GM18519 (cell line): ENCODE results near the gene XPC.
A peak's percentile ranks its signal among the peaks of the same experiment; 100 is the strongest.

Experiments
- ATAC-seq: cut with Tn5 transposase; IDR thresholded peaks from one replicate; pipeline ENCODE4 v1.9.1; 2021; ENCODE audit warnings: mild to moderate bottlenecking, moderate library complexity; ENCODE audit not compliant: unreplicated experiment, low FRiP score

The XPC gene

DNA sequence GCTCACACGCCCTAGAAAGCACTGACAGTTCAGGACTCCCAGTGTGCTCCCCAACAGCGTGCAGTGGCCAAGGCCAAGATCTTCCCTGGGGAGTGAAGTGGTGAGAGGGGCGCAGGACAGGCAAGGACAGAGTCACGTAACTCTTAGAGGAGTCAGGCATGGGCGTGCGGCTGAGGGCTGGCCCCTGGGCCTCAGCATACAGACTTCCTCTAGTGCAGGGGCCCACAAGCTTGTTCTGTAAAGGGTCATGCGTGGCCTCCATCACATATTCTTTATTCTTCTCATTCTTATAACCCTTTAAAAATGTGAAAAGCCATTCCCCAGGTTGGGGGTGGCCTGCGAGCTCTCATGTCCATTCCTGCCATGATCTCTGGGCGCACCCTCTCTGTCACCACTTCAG is 28.3 kb downstream of the XPC start:
- ATAC-seq, result no peak

DNA sequence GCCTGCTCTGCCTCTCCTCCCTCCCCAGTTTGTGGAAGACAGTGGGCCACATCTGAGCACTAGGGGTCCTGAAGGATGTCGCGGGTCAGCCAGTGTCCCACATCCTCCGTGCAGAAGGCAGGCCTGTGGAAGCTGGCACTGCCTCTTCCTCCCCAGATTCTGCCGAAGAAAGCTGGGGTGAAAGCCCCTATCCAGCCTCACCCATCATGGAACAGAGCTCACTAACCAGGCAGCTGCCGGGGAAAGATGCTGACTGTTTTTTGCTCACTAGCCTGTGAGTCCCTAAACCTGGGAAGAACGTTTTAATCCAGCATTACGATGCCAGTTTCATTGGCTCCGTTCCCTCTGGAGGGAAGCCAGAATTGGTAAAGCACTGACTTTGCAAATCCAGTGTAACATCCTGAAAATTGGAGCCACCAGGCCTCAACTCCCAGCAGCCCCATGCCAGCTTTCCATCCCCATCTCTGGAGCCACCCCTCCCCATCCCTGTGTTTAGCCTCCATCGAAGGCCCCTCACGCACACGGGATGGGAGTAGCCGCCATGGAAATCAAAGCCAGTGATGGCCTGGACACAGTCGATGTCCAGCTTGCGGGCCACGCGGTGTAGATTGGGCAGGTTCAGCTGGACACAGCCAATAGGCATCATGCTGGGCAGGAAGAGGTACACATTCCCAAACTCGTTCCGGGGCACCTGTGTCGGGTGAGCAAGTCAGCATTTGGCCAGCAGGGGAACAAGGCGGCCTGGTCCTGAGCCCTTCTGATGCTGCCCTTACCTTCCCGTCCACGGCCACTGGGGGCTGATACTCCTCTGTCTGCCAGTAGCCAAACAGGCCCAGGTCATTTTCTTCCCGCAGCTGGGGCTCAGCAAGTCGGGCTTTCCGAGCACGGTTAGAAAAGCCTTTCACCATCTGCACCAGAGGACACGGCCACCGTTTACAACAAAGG is 30.1 kb downstream of the XPC start:
- no peak for ATAC-seq

DNA sequence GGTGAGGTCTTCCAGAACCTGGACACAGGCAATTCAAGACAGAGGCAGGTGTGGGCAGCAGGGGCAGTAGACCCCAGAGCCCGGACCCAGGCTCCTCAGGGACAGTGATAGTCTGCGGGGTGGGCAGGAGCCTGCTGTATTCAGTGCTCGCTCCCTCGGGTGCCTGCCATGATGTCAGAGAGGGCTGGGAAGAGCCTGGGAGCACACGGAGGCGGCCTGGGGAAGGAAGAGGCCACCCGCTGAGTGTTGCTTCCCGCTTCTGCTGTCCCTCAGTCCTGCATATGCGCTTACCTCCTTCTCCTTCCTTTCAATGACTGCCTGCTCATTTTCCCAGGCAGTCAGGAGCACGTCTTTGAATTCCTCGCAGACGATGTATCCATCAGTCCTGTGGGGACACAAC is 30.8 kb downstream of the XPC start:
- no peak for ATAC-seq

DNA sequence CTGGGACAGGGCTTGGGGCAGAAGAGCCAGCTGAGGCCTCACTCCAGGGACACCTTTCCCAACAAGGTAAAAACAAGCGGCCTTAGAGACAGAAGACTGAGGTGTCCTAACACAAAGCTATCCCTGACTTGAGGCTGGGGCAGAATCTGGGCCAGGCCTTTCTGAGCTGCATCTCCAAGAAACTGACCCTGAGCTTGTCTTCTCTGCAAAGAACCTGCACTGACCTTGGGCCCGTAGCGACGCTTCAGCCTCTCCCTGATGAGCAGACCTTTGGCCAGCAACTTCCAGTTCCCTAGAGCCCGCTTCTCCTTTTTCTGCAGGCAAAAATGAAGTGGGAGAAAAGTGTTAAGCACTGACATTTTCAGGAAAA is 31.4 kb downstream of the XPC start:
- ATAC-seq, result no peak

DNA sequence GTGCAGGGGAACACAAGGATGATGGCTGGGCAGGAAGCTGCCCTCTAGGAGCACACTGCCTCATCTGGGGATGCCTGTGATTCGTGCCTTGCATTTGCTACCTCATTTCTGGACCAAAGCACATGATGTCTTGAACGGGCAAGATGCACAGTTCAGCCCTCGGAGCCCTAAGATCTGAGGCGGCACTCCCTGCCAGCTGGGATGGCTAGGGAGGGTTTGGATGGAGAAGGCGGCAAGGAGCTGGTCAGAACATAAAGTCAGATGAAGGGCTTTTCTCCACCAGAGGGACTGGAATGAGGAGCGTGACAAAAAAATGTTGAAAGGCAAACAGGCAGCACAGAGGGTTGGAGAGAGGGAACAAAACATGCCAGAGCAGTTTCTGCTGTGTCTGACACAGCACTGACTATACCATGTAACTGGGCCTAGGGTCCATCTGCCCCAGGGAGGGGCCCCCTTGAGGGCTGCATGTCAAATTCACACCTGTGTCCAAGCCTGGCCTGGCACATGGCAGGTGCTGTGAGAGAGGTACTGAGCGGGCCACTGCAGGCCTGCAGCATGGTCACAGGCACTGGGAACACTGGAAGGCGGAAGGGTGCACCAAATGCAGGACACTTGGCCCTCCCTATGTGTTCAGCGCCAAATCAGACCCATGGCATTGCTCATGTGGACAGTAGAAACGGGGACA is 31.9 kb downstream of the XPC start:
- ATAC-seq, result no peak

DNA sequence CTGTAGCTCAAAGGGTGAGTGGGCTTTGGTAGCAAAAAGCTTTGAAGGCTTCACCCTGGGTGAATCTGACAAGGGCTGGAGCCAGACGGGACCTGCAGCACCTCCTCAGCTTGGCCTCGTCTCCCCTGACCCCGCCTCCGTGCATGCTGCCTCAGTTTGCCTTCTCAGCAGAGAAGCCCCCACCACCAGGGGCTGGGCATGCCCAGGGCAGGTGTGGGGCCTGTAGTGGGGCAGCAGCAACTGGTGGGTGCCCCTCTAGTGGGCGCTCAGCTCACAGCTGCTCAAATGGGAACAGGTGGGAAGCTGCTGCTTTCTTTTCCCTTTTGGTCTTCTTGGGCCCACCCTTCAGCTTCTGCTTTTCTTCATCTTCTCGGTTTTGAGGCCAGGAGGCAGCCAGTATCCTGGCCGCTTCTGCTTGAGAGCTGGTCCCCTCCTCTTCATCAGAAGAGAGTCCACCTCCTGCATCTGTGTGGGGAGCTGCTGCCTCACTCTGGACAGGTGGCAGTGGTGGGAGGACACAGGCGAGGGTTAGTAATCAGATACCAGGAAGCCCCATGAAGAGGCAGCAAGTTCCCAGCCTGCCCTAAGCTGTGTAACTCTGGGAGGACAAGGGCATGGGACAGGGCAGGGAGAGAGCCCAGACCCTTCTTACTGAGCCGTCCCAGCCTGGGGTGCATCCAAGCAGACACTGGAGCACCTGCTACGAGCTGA is 32.6 kb downstream of the XPC start:
- no peak for ATAC-seq

DNA sequence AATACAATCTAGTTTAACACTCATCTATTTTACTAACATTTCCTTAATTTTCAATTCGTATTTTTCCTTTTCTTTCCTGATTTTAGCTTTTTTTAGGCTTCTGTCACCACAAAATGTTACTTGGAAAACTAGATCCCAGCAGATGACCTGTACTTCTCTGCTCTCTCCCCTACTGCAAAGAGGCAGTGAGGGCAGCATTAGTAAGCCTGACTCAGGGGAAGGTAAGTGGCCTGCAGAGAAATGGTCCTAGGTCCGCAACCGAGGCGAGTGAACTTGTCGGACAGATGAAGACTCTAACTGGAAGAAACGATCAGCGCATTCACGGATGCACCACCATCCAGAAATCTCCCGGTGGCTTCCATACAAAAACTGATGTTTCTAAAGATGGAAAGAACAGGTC is 33.2 kb downstream of the XPC start:
- no peak for ATAC-seq

DNA sequence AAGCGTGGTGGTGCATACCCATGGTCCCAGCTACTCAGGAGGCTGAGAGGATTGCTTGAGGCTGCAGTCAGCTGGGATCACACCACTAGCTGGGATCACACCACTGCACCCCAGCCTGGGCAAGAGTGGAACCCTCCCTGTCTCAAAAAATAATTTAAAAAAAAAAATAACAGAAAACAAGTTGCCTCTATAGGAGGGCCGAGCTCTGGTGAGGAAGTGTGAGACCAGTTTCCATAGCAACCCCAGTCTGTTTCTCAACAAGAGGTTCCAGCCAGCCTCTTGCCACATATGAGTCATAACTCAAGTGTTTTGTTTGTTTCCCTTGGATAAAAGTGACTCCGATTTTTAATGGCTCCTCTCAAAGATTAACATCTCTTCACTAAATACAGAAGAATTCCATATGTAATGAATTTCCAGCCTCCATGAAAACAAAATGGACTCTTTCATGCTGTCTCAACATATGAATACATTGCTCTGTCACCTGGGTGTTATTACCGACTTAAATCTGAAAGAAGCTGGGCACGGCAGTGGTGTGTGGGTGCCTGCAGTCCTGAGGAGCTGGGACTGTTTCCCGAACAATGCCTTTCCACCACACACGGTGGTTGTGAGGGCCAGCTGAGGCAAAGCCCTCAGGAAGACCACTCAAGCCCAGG is 33.9 kb downstream of the XPC start:
- peak; percentile 94 for ATAC-seq

DNA sequence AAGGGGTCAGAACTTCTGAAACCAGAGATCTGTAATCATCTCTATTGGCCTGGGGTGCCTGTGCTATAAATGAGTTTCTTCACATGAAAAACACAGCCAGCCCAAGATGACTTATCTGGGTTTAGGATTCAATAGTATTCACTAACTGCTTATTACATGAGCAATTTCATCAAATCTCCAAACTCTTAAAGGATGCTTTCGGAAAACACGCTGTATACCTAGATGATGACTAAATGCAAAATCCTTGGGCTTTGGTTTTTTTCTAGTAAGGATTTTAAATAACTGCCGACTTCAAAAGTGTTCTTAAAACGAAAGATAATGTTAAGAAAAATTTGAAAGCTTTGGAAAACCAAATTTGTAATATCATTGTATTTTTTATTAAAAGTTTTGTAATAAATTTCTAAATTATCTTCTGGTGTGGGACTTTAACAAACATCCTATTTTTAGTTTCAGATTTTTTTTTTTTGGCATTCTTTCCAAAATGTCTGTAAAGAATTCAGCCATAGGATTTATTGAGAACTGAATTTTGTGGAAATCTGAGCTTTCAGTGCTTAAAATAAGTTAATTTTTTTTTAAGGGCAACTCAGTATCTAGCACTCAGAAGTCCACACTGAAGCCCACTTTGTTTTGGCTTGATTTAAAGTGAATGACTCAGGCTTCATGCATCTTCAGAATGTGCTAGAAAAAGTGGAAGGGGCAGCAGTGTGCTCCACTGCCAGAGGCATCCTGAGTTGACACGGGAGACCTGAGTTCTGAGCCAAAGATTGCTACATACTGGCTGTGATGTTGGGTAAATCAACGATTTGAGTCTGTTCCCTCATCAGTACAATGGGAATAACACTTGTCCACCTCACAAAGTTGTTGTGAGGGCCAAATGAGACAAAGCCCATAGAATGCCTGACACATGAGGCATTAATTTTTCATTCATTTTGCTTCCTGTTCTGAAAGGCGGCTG is 34.9 kb downstream of the XPC start:
- ATAC-seq, result no peak

DNA sequence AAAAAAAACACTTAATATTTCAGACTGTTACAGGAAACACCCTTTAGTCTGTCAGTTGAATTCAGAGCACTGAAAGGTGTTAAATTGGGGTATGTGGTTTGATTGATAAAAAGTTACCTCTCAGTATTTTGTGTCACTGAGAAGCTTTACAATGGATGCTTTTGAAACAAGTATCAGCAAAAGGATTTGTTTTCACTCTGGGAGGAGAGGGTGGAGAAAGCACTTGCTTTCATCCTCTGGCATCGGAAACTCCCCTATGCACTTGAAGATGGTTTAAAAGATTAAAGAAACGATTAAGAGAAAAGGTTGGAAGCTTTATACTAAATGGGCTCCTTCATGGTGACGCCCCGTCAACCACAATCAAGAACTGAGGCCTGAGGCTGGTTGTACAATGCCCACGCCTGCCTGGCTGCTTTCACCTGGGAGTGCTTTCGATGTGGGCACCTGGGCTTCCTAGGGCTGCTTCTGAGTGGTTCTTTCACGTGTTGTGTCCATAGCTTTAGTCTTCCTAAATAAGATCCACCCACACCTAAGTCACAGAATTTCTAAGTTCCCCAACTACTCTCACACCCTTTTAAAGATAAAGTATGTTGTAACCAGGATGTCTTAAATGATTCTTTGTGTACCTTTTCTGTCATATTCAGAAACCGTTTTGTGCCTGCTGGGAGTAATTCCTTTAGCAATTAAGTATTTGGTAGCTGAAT is 35.7 kb downstream of the XPC start:
- ATAC-seq, result no peak

DNA sequence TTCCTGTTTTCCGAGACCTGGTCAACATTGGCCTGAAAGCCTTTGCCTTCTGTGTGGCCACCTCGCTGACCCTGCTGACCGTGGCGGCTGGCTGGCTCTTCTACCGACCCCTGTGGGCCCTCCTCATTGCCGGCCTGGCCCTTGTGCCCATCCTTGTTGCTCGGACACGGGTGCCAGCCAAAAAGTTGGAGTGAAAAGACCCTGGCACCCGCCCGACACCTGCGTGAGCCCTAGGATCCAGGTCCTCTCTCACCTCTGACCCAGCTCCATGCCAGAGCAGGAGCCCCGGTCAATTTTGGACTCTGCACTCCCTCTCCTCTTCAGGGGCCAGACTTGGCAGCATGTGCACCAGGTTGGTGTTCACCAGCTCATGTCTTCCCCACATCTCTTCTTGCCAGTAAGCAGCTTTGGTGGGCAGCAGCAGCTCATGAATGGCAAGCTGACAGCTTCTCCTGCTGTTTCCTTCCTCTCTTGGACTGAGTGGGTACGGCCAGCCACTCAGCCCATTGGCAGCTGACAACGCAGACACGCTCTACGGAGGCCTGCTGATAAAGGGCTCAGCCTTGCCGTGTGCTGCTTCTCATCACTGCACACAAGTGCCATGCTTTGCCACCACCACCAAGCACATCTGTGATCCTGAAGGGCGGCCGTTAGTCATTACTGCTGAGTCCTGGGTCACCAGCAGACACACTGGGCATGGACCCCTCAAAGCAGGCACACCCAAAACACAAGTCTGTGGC is 36.6 kb downstream of the XPC start:
- ATAC-seq, result no peak

DNA sequence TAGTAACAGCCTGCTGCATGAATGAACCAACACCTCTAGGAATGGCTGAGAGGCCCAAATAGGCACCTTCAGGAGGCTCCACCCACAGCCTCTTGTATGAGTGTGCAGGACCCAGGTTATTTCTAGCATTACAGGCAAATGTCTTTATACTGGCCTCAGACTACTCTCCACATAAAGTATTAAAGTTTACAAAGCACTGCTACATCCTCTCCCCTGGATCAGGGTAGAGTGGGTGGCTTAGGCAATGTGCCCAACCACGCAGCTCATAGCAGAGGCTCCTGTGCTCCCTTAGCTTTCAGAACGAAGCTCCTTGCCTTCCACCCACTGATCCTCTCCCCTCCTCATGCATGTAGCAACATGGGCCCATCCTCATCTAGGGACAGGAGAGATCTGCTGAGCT is 37.3 kb downstream of the XPC start:
- ATAC-seq, result no peak

DNA sequence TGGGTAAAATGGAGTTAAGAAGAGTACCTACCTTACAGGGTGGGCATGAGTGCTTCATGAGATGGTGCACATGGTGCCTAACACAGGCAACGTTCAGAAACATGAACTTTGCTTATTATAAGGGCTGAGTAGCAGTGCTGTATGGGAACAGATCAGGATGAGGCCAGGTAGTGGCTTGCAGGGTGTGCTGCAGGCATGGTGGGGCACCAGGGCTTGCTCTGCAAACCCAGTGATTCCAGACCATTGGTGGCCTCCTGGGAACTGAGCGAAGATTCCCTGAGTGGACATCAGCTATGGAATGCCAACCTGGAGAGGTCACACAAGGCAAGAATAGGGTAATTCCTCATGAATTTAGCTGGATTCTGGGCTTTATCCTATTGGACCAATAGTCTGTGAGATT is 37.7 kb downstream of the XPC start:
- ATAC-seq, result no peak

DNA sequence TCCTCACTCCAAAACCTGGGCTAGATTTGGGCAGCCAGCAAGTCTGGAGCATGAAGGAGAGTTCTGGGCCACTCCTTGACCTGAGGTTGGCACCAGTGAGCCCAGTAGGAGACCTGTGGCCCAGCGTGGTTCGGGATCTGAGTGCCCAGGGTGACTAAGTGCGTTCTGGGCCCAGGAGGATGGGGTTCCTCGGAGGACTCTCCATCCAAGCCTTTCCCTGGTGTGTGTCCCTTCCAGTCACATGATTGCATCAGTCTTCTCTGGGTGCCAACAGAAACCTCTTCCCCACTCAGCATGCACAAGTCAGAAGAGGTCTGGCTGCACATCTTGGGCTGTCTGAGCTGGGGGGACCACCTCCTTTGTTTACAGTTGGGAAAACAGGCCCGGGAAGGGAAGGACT is 38.6 kb downstream of the XPC start:
- no peak for ATAC-seq

DNA sequence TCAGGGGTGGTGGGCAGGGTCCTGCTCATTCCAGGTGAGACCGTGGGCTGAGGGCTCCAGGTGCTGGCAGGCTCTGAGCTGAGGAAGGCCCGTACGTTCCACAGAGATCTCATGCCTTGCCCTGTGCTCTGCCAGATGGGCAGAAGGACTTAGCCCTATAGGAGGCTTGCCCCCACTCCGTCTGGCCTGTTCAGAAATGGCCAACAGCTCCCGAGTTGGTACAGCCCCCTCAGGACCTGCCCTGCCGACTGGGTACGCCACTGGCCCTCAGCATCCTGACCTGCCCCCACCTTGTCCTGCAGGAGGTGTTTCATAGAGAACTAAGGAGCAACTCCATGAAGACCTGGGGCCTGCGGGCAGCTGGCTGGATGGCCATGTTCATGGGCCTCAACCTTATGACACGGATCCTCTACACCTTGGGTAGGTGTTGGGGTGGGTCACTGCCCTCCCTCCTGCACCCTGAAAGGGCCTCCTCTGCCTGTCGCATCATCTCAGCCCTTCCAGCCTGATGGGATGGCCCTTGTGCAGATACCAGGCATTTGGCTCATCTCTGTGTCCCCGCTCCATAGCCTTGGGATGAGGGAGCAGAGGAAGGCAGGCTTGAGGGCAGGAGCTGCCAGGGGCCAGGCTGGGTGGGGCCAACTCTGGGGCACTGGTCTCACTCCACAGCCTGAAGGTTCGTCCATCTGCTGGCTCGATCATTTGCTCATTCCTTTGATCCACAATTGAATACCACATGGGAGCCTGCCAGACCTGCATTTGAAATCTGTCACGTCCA is 39.3 kb downstream of the XPC start:
- ATAC-seq, result no peak

DNA sequence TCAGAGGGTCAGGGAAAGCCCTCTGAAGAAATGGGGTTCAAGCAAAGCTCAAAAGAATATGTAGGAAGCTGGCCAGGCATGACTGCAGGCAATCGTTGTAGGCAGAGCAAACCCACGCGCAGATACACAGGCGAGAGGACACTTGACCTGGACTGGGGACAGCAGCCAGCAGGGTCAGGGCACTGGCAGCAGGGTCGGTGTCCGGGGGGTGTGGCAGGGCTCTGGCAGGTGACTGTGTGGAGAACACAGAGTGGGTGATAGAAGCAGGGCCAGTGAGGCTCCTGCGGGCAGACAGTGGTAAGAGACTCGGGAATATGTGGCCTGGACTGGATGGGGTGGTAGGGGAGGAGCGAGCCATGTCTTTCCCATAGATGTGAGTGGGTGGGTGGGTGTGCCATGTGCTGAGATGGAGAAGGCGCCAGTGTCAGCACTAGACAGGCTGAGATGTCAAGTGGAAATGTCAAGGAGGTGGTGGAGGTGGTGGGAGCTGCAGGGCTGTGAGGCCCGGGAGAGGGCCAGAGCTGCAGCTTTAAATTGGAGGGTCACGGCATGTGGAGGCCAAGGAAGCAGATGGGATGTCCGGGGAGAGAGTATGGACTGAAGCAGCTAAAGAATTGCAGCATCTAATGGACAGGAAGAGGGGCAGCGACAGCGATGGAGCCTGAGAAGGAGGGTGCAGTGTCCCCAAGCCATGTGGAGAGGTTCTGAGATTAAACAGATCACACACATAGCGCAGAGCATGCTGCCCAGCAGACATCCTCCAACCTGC is 40.1 kb downstream of the XPC start:
- no peak for ATAC-seq

DNA sequence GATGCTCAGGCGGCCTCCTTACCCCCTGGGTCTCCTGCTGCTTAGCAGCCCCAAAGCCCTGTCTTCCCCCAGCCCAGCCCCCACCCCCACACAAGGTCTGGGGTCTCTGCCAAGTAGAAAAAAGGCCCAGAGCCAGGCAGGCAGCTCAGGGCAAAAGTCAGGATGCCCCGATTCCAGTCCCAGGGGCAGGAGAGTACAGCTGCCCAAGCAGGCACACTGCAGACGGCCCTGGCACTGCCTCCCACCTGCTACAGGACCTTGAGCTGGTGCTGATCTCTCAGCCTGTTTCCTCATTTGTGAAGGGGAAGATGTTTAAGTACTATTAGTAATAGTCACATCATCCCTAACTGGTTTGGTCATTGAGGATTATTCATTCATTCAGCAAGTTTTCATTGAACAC is 41.0 kb downstream of the XPC start:
- no peak for ATAC-seq
